ENCODE results near the gene THRB. TPM values are rescaled to one million over a fixed set of nuclear protein-coding genes. Genes with fewer than 3 reads are reported as not detected.
A peak's percentile ranks its signal among the peaks of the same experiment; 100 is the strongest.

The THRB gene
- total and polyA plus RNA-seq, 9 of the 15 experiments (the other 6 are each of a cell fraction or from before 2014, with no cell fraction given) = 1.7 to 14.9 (median 6.9) TPM

GRCh38 chr3:24378313-24378712 is 116.3 kb downstream of the THRB start (continued):
- TF ChIP-seq, protein P1, sequence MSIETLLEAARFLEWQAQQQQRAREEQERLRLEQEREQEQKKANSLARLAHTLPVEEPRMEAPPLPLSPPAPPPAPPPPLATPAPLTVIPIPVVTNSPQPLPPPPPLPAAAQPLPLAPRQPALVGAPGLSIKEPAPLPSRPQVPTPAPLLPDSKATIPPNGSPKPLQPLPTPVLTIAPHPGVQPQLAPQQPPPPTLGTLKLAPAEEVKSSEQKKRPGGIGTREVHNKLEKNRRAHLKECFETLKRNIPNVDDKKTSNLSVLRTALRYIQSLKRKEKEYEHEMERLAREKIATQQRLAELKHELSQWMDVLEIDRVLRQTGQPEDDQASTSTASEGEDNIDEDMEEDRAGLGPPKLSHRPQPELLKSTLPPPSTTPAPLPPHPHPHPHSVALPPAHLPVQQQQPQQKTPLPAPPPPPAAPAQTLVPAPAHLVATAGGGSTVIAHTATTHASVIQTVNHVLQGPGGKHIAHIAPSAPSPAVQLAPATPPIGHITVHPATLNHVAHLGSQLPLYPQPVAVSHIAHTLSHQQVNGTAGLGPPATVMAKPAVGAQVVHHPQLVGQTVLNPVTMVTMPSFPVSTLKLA (conservative IDR thresholded peaks at IDR 0.05) = 0 out of 4 replicates have a peak, but pooled peaks of 1 of the 2 experiments have one; percentile 21
- TF ChIP-seq ZNF165 (CRISPR knock-in tag; IDR thresholded peaks at IDR 0.05; ENCODE audit: borderline replicate concordance) (no peak), CBFA2T3 (IDR thresholded peaks at IDR 0.05) (peak; percentile 31; the same call in 1 of the 2 replicates), XRCC5 (IDR thresholded peaks at IDR 0.05; ENCODE audit: low read depth, low read length) (no peak), ZNF589 (CRISPR knock-in tag; IDR thresholded peaks at IDR 0.05; ENCODE audit: low read depth) (no peak)

DNA sequence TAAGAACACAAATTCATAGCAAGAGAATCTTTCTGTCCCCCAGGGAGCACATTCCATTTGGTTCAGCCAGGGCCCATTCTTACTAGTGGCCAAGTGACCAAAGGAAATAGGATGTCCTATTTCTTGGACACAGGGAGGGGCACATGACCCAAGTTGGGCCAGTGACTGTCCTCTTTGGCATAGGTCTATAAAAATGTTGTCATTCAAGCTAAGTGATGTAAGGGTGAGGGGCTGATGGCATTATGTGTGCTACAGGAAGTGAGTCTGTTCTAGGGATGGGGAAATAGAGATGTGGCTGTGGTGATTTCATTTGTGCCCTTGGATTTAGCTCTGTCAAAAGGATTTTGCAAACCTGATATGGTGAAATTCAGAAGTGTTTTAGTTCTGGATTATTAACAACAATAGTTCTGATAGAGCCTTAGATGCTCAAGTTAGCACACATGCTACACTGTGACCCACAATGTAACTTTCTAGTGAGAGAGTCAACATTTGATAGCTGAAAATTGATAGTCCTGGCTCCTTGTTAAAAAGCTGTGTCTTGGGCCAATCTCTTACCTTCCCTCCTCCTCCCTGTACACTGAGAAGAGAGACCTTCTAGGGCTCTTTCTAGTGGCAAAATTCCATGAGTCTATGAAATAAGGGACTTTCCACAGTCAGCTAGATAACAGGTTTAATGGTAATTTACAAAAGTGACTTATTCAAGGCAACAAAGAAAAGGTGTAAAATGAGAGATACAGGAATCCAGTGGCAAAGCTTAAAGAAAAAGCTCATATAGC is 117.2 kb downstream of the THRB start:
- DNase-seq (ENCODE audit: extremely low read depth in 1 of 4, low spot score in 3 of 4) = no peak
- H3K9ac ChIP-seq (ENCODE audit: insufficient read depth in 1 of 2, low read depth in 2 of 2, low read length in 2 of 2) = no peak overlapping the region; a peak in 1 of 4 replicates
- H2AFZ ChIP-seq (ENCODE audit: low read depth, low read length) = 0 out of 2 replicates have a peak overlapping the region, but pooled peaks have one; percentile 11
- peak; percentile 27 for ATAC-seq
- in situ Hi-C loops (cut with MboI) (no loop called here), intact Hi-C loops (cut with micrococcal nuclease) (loop anchor here (2.0 to 5.0 kb wide), 2 partner anchors 25 to 115 kb away; partner anchors contain the start of gene THRB)
- peaks cover 3 to 49% of the 10 kb centered on the region in 2 experiments; a peak in 3 of 5 replicates for H3K4me1 ChIP-seq (replicated peaks in 1 of 2; ENCODE audit: control insufficient read depth in 2 of 2, insufficient read depth in 2 of 2, low read length in 2 of 2)
- H3K4me2 ChIP-seq (ENCODE audit: insufficient read depth, low read length) = no peak overlapping the region
- no peaks in the 10 kb centered on the region for H3K36me3 ChIP-seq (ENCODE audit: control insufficient read depth, insufficient read depth, low read length)
- peaks cover 18% of the 10 kb centered on the region; the same call in 1 of the 3 replicates for H3K79me2 ChIP-seq (ENCODE audit: control insufficient read depth, insufficient read depth, low read length)
- no peak overlapping the region for H3K4me3 ChIP-seq
- no peaks in the 10 kb centered on the region for H3K9me3 ChIP-seq (replicated peaks; ENCODE audit: control insufficient read depth, insufficient read depth, low read depth, low read length)
- H3K27me3 ChIP-seq (ENCODE audit: control insufficient read depth in 2 of 2, insufficient read depth in 2 of 2, low read length in 2 of 2) = no peaks in the 10 kb centered on the region
- no peaks in the 10 kb centered on the region for H3K9me1 ChIP-seq (ENCODE audit: control insufficient read depth, insufficient read depth, low read length)
- CTCF ChIA-PET (ENCODE audit: low intra/inter-chr PET ratio) = no interaction called here
- H3K27ac ChIP-seq (ENCODE audit: extremely low read depth, low read depth, low read length) = peak overlapping the region; percentile 67; the same call in 2 of the 3 replicates
- POLR2A ChIA-PET = interaction anchor here (0.6 to 2.6 kb wide), 8 partner anchors 8 to 26 kb away, joined by 3 to 9 read pairs (median 3); no protein-coding TSS in a partner anchor
- no peak for FAIRE-seq
- H4K20me1 ChIP-seq (replicated peaks; ENCODE audit: control insufficient read depth, insufficient read depth, low read length) = no peaks in the 10 kb centered on the region
- no TSS peak for BruUV-seq (replicated peaks)
- TF ChIP-seq DEAF1 (CRISPR knock-in tag; IDR thresholded peaks at IDR 0.05) (no peak), RNF2 (IDR thresholded peaks at IDR 0.05) (no peak), HINFP (tag; conservative IDR thresholded peaks at IDR 0.05; ENCODE audit: low read depth) (no peak), CREB3 (tag; conservative IDR thresholded peaks at IDR 0.05; ENCODE audit: low read depth) (no peak), ZNF197 (CRISPR knock-in tag; IDR thresholded peaks at IDR 0.05; ENCODE audit: low read depth) (no peak)
- TF ChIP-seq, protein P2, sequence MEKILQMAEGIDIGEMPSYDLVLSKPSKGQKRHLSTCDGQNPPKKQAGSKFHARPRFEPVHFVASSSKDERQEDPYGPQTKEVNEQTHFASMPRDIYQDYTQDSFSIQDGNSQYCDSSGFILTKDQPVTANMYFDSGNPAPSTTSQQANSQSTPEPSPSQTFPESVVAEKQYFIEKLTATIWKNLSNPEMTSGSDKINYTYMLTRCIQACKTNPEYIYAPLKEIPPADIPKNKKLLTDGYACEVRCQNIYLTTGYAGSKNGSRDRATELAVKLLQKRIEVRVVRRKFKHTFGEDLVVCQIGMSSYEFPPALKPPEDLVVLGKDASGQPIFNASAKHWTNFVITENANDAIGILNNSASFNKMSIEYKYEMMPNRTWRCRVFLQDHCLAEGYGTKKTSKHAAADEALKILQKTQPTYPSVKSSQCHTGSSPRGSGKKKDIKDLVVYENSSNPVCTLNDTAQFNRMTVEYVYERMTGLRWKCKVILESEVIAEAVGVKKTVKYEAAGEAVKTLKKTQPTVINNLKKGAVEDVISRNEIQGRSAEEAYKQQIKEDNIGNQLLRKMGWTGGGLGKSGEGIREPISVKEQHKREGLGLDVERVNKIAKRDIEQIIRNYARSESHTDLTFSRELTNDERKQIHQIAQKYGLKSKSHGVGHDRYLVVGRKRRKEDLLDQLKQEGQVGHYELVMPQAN (IDR thresholded peaks at IDR 0.05; ENCODE audit: borderline replicate concordance) = no peak

Measured in K562 (cell line).